Measurements from ENCODE around the gene BPNT1.

GRCh38 chr1:220060876-220061275, 28.7 kb downstream of the BPNT1 start:
- TF ChIP-seq EZH2phosphoT487 (IDR thresholded peaks at IDR 0.05; ENCODE audit: borderline replicate concordance, low read depth, low read length) (no peak), CTCF (conservative IDR thresholded peaks at IDR 0.05; ENCODE audit: low read length) (no peak)

Measured in OCI-LY7 (cell line).